ENCODE measurements around the gene FUT3.

DNA sequence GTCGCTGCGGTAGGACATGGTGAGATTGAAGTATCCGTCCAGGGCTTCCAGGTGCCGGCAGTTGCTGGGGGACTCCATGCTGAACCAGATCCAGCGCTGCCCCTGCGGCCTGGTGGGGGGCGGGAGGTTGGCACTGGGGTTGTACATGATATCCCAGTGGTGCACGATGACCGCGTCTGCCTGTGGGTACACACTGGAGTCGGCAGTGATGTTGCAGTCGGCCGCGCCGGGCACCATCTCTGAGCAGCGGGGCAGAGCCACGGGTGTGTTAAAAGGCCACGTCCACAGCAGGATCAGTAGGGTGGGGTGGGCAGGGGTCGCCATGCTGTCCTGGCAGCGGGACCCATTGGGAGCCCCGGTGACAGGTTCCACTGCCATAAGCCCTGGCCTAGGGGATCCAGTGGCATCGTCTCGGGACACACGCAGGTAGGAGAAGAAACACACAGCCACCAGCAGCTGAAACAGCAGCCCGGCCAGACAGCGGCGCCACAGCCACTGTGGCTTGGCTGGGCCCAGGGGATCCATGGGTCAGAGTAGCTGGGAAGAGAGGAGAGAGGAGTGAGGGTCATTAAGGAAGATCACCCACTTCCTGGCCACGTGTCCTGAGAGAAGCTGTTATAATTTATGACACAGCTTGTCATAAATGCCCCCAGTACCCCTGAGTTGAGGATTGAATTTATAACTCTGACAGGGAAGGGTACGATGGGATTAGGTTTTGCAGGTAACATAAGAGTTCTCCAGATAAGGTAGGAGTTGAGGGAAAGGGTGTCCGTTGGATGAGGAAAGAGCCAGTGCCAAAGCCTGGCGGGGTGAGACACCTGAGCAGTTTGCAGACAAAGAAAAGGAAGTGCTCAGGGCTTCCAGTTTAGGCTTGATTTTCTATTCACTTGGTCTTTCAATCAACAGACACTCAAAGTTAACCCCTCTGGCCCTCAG, 16.2 kb upstream of the FUT3 start:
- TF ChIP-seq, protein P1, sequence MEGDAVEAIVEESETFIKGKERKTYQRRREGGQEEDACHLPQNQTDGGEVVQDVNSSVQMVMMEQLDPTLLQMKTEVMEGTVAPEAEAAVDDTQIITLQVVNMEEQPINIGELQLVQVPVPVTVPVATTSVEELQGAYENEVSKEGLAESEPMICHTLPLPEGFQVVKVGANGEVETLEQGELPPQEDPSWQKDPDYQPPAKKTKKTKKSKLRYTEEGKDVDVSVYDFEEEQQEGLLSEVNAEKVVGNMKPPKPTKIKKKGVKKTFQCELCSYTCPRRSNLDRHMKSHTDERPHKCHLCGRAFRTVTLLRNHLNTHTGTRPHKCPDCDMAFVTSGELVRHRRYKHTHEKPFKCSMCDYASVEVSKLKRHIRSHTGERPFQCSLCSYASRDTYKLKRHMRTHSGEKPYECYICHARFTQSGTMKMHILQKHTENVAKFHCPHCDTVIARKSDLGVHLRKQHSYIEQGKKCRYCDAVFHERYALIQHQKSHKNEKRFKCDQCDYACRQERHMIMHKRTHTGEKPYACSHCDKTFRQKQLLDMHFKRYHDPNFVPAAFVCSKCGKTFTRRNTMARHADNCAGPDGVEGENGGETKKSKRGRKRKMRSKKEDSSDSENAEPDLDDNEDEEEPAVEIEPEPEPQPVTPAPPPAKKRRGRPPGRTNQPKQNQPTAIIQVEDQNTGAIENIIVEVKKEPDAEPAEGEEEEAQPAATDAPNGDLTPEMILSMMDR (IDR thresholded peaks at IDR 0.05): no peak
- TF ChIP-seq ZFX (IDR thresholded peaks at IDR 0.05; ENCODE audit: borderline replicate concordance): no peak
